Endometrial microvascular endothelial cells (primary cell): ENCODE data around the gene DIP2C. TPM values are rescaled to one million over a fixed set of nuclear protein-coding genes. Genes with fewer than 3 reads are reported as not detected.

Experiments used
- in situ Hi-C: cut with HindIII; loops from 2 replicates; pipeline ENCODE4 v1.10.0; 2017; ENCODE audit warnings: low sequenced_read_pairs, low pct_unique_long_range_greater_than_20kb; ENCODE audit errors: inconsistent ontology term
- total RNA-seq: library from RNA; depleted of rRNA; stranded (reverse); fragments of >200 nt; gene quantifications from one replicate; pipeline ENCODE4 v1.2.3, GENCODE V29; 2015; ENCODE audit errors: inconsistent ontology term

The DIP2C gene
- total RNA-seq, 1 donor from 2014 or later, result 3.2 TPM

DNA sequence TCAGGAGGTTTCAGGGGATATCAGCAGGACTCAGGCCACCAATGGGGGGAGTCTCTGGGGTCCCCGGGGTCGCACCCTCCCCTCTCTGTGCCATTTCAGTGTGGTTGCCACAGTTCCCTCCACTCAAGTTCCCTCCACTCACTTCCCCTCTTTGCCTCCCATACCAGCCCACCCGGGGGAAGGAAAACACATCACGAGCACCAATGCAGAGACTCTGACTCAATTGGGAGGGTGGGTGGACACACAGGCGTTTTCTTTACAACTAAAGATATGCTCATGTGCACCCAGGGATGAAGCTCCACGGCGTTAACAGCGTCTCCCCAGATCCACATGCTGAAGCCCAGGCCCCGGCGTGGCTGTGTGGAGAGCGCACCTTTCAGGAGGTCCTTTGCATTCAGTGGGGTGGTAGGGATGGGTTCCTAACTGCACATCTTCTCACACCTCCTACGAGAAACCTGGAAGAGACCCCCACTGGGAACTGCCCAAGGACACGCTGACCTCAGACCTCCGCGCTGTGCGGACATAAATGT is 300.1 kb downstream of the DIP2C start:
- in situ Hi-C loops, result no loop called here

GRCh38 chr10:388661-389045 is 300.8 kb downstream of the DIP2C start:
- in situ Hi-C loops, result no loop called here

DNA sequence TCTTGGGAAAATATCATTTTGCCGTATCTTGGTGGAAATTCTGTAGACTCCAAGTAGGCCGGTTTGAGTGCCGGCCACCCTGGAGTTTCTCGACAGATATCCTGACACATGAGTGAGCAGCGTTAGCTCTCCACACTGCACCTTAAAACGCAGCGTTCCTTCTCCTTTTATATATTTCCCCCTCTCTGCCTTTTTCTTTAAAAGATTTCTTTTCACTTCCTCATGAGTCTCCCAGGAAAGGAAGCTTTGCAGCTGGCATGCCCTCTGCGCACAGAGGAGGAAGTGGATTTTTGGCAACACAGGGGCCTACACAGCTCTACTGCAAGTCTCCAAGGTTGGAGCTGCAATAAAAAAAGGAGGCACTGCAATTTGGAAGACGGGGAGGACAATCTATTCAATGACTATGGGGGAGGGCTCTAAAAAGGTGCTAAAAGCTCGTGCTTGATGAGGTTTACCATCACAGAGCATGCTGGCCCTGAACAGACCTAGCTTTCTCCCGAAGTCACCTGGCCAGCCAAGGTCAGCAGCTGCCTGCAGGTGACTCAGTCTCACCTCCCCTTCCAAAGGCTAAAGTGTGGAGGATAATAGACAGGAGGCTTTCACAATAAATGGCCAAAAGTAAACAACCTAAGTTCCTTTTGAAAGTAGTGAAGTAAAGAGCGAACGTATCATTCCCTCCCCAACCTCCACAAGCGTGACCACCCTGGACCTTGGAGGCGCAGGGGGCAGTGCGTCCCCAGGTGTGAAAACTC is 301.4 kb downstream of the DIP2C start:
- in situ Hi-C loops, result no loop called here

DNA sequence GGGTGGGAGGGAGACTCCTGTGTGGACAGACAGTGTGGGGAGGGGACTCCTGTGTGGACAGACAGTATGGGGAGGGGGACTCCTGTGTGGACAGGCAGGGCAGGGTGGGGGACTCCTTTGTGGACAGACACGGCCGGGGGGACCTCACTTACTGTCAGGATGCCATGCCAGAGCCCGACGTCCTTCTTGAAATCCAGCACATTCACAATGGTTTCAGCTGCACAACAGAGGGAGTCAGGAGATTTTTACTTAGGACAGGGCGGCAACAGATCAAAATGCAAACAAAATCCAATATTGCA is 301.9 kb downstream of the DIP2C start:
- in situ Hi-C loops, result no loop called here

GRCh38 chr10:386771-387592 is 302.5 kb downstream of the DIP2C start:
- in situ Hi-C loops, result no loop called here

- in situ Hi-C loops, result no loop called here
These were observed 303.7 kb downstream of the DIP2C start for GRCh38 chr10:385571-386300.

DNA sequence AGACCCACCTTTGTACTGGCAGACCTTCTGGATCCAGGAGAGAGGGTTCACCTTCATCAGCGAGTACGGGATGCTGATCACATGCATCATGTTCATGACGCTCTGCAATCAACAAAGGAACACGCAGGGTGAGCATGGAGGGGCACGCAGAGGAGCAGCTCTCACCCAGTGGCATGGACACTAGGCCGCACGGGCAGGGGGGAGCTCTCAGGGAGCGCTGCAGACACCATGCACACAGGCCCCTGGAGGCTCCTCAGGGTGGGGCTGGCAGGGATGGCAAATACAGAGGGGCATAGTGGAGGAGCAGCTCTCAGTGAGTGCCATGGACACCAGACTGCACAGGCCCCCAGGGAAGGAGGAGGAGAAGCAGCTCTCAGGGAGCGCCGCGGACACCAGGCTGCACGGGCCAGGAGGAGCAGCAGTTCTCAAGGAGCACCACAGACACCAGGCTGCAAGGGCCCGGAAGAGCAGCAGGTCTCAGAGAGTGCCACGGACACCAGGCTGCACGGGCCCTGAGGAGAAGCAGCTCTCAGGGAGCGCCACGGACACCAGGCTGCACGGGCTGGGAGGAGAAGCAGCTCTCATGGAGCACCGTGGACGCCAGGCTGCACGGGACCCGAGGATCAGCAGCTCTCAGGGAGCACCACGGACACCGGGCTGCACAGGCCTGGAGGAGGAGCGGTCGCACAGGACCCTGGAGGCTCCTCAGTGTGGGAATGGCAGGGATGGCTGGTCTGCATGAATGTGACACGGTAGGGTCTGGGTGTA is 304.7 kb downstream of the DIP2C start:
- in situ Hi-C loops, result no loop called here

- in situ Hi-C loops, result no loop called here
These were observed 305.9 kb downstream of the DIP2C start for GRCh38 chr10:383519-383918.

DNA sequence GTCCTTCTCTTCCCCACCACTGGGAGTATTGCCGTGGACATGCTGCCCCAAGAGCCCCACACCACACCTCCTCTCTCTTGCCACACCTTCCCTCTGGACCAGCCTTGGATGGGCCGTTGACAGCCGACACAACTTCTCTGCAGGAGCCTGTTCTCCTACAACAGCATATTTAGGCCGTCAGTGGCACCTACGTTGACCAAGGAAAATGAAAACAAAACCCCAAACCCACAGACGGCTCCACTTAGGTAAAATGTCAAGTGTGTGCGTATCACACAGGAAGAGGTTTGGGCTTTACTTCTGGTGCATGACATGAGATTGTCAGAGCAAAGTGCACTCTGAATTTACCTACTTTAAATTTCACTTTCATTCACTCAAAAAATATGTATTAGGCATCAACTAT is 307.7 kb downstream of the DIP2C start:
- in situ Hi-C loops, result no loop called here

DNA sequence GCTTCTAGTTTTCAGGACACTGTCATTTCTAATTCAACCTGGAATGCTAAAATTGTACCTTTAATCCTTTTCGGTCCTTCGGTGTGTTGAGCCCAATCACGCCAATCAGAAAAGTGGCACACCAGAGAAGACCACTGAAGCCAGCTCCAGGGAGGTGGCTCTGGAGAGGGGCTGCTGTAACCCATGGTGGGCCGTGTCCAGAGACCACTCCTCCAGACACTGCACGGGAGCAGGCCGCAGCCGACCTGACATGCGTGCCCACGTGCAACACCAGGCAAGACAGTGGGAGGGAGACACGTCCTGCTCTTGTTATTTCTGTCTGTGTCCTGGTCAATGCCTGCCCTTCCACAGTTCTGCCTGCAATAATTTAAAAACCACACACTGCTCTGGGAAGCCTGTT is 308.1 kb downstream of the DIP2C start:
- in situ Hi-C loops, result no loop called here

GRCh38 chr10:380313-380940 is 309.0 kb downstream of the DIP2C start:
- in situ Hi-C loops, result no loop called here

GRCh38 chr10:378930-379704 is 310.4 kb downstream of the DIP2C start:
- in situ Hi-C loops, result no loop called here

- in situ Hi-C loops, result no loop called here
These were observed 311.1 kb downstream of the DIP2C start for GRCh38 chr10:378230-378929.

DNA sequence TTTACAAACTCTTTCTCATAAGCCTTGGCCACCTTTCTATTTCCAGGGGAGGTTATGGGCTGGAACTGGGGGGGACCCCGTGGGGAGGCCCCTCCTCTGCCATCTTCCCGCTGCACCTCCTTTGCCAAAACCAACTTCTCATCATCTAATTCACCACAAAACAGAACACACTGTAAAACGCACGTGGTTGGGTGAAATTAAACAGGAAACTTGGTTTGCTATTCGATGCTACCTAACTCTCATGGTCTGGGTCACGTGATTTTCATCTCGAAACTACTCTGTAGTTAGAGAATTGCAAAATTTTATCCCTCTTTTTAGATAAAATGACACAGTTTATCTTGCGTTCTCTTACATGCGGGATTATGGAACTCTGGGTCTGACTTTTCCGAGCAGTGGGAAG is 312.2 kb downstream of the DIP2C start:
- in situ Hi-C loops, result no loop called here

- in situ Hi-C loops, result no loop called here
These were observed 313.5 kb downstream of the DIP2C start for GRCh38 chr10:375815-376505.

DNA sequence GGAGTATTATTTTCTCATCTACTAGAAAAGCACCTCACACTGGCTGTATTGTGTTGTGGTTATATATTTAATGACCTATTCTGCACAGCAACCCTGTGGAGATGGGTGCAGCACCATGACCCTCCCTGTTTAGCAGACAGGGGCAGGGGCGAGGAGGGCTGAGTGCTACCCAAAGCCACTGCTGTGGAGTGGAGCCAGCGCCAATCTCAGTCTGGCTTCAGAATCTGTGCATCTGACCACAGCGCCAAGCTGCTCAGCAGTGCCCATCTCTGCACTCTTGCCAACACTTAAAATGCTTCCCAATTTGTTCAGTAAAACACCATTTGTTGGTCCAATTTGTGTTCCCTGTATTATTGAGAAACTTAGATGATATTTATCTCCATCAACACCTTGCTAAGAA is 315.1 kb downstream of the DIP2C start:
- in situ Hi-C loops, result no loop called here
